A673 (cell line): Measurements from ENCODE around the gene PTS. TPM values are rescaled to one million over a fixed set of nuclear protein-coding genes. Genes with fewer than 3 reads are reported as not detected.

Experiments used
- BruUV-seq: library from RNA; stranded (reverse); fragments of 400-500 nt; replicated peaks from 2 replicates; lab custom pipeline; 2021; lab: Mats Ljungman, UMichigan
- CTCF ChIA-PET: fragments of 300-600 bp; sonication (Branson Sonifier 250); formaldehyde crosslinking; loops from one replicate; lab custom pipeline; 2022; ENCODE audit warnings: antibody characterized with exemption; lab: Charles Lee
- POLR2A ChIA-PET: fragments of 300-600 bp; sonication (Branson Sonifier 250); formaldehyde crosslinking; loops from one replicate; lab custom pipeline; 2022; ENCODE audit warnings: antibody characterized with exemption; ENCODE audit not compliant: low non-redundant PET; lab: Charles Lee
- DNase-seq: peaks from one replicate; pipeline ENCODE4 v3.0.0-alpha.2; 2015; ENCODE audit warnings: low spot score
- H3K27ac ChIP-seq: fragments of 200-600 bp; sonication (generic); 2 replicates; pipeline ENCODE4 v1.5.1; 2016; ENCODE audit warnings: mixed run types, low read depth, mild to moderate bottlenecking, mixed read lengths, antibody characterized with exemption, low read length; ENCODE audit not compliant: poor library complexity, severe bottlenecking
- H3K27me3 ChIP-seq: fragments of 200-600 bp; sonication (generic); replicated peaks from 2 replicates; pipeline ENCODE4 v1.6.1; 2017; ENCODE audit warnings: mixed run types, low read depth, mild to moderate bottlenecking, mixed read lengths, antibody characterized with exemption, low read length; ENCODE audit not compliant: insufficient read depth, poor library complexity
- H3K36me3 ChIP-seq: fragments of 200-600 bp; sonication (generic); 2 replicates; pipeline ENCODE4 v1.6.1; 2016; ENCODE audit warnings: mixed run types, mild to moderate bottlenecking, mixed read lengths, antibody characterized with exemption, low read length; ENCODE audit not compliant: insufficient read depth, poor library complexity, severe bottlenecking
- H3K4me1 ChIP-seq: fragments of 200-600 bp; sonication (generic); 2 replicates; pipeline ENCODE4 v1.6.1; 2017; ENCODE audit warnings: mixed run types, mild to moderate bottlenecking, mixed read lengths, antibody characterized with exemption, low read length; ENCODE audit not compliant: insufficient read depth, poor library complexity, severe bottlenecking
- H3K4me3 ChIP-seq: fragments of 200-600 bp; sonication (generic); 2 replicates; pipeline ENCODE4 v1.5.1; 2016; ENCODE audit warnings: low read depth, mixed run types, mild to moderate bottlenecking, mixed read lengths, low read length; ENCODE audit not compliant: poor library complexity, severe bottlenecking
- H3K9me3 ChIP-seq: fragments of 200-600 bp; sonication (generic); 2 replicates; pipeline ENCODE4 v1.6.1; 2016; ENCODE audit warnings: mixed run types, low read depth, mild to moderate bottlenecking, mixed read lengths, antibody characterized with exemption, low read length; ENCODE audit not compliant: poor library complexity, severe bottlenecking
- CTCF ChIP-seq: fragments of 300-800, 200-600 bp; sonication (generic); conservative IDR thresholded peaks from 2 replicates; pipeline ENCODE4 v1.5.1; 2017; ENCODE audit warnings: low read depth, mild to moderate bottlenecking, antibody characterized with exemption, low read length, moderate library complexity, mixed read lengths
- EZH2 ChIP-seq: fragments of 200-600 bp; sonication (generic); IDR thresholded peaks from 2 replicates; pipeline ENCODE4 v1.6.1; 2017; ENCODE audit warnings: borderline replicate concordance, low read depth, mild to moderate bottlenecking, mixed read lengths, antibody characterized with exemption, low read length; ENCODE audit not compliant: poor library complexity, severe bottlenecking
- intact Hi-C: fragments of 100-400 bp; cut with micrococcal nuclease; formaldehyde crosslinking; loops from one replicate; pipeline ENCODE4 v1.10.0; 2022; ENCODE audit not compliant: unreplicated experiment
- total RNA-seq: library from RNA; stranded (reverse); gene quantifications from 2 replicates; pipeline ENCODE4 v1.2.3, GENCODE V29; 2021

PTS gene
- total RNA-seq, 1 experiment from 2014 or later = 96.8 TPM

GRCh38 chr11:112280268-112281126 is 54.3 kb downstream of the PTS start:
- Histone ChIP-seq H3K9me3 (no peaks in the 10 kb centered on the region), H3K36me3 (no peaks in the 10 kb centered on the region), H3K27ac (no peak overlapping the region), H3K4me3 (peak overlapping the region; percentile 49), H3K4me1 (peaks cover 18% of the 10 kb centered on the region), H3K27me3 (no peaks in the 10 kb centered on the region)
- peak; percentile 95 for DNase-seq
- BruUV-seq = no TSS peak
- CTCF ChIA-PET = interaction anchor here (0.6 to 2.1 kb wide), 16 partner anchors 59 to 740 kb away, joined by 3 to 32 read pairs (median 4); partner anchors contain the start of genes BCO2, LAYN and TIMM8B
- POLR2A ChIA-PET = interaction anchor here (0.6 to 0.7 kb wide), 2 partner anchors 290 to 1010 kb away, joined by 5 to 15 read pairs; no protein-coding TSS in a partner anchor
- intact Hi-C loops = loop anchor here (1.0 to 10.0 kb wide), 5 partner anchors 61 to 676 kb away; partner anchors contain the start of genes ALG9, CFAP68, DIXDC1 and FDXACB1
- TF ChIP-seq EZH2 = no peak
- peak; percentile 81 for TF ChIP-seq CTCF

GRCh38 chr11:112281726-112282125 is 55.5 kb downstream of the PTS start:
- no peak for TF ChIP-seq CTCF
- no peak for TF ChIP-seq EZH2
- Histone ChIP-seq H3K27ac (no peak overlapping the region), H3K27me3 (no peaks in the 10 kb centered on the region), H3K9me3 (no peaks in the 10 kb centered on the region), H3K4me3 (no peak overlapping the region), H3K36me3 (no peaks in the 10 kb centered on the region), H3K4me1 (peaks cover 26% of the 10 kb centered on the region)
- no peak for DNase-seq
- CTCF ChIA-PET = interaction anchor here (0.5 to 1.1 kb wide), 3 partner anchors 61 to 513 kb away, joined by 3 read pairs; no protein-coding TSS in a partner anchor
- no TSS peak for BruUV-seq
- POLR2A ChIA-PET = interaction anchor here (0.7 kb wide), 1 partner anchor 17 kb away, joined by 3 read pairs; no protein-coding TSS in a partner anchor
- intact Hi-C loops = loop anchor here (5.0 to 10.0 kb wide), 3 partner anchors 344 to 677 kb away; partner anchors contain the start of genes ALG9, CFAP68, DIXDC1 and FDXACB1

Other genes with a start within 250 kb of the PTS start
- gene DLAT, start 201.0 kb upstream of the PTS start, total RNA-seq = 90.8 and 94.1 TPM in 2 replicates
- 2.8 and 4.3 TPM in 2 replicates for gene PIH1D2, start 152.4 kb upstream of the PTS start, total RNA-seq
- 30.4 and 32.8 TPM in 2 replicates for gene NKAPD1, start 152.1 kb upstream of the PTS start, total RNA-seq
- gene TIMM8B, start 139.7 kb upstream of the PTS start, total RNA-seq = 97.7 and 99.6 TPM in 2 replicates
- gene SDHD, start 139.6 kb upstream of the PTS start, total RNA-seq = 119 and 135 TPM in 2 replicates
- gene IL18, start 62.3 kb upstream of the PTS start, total RNA-seq = not detected in 2 replicates
- gene TEX12, start 59.1 kb upstream of the PTS start, total RNA-seq = 0.26 and 0.41 TPM in 2 replicates
- gene BCO2, start 50.9 kb upstream of the PTS start, total RNA-seq = 2.5 and 2.6 TPM in 2 replicates
- gene PLET1, start 34.4 kb downstream of the PTS start, total RNA-seq = not detected in 2 replicates